Omental fat pad (tissue), 4 donors: ENCODE data around the gene HSPA1A. TPM values are rescaled to one million over a fixed set of nuclear protein-coding genes. Genes with fewer than 3 reads are reported as not detected.

Source experiments
- ATAC-seq: fragments of 150-250 bp; one replicate; pipeline ENCODE4 v1.9.1; 2016; ENCODE audit warnings: mild to moderate bottlenecking, moderate library complexity; ENCODE audit not compliant: low FRiP score
- DNase-seq: peaks from one replicate; pipeline ENCODE4 v3.0.0-alpha.2; 2019; ENCODE audit warnings: low spot score
- total RNA-seq, 4 donors: library from RNA; depleted of rRNA; stranded (reverse); fragments of >200 nt; gene quantifications; one replicate each; pipeline ENCODE4 v1.1.0, GENCODE V29; 2016
- TF ChIP-seq, protein P1 (sequence below), 3 donors: fragments of 450-650 bp; IDR thresholded peaks; one replicate each; pipeline ENCODE4 v1.5.1; 2016 to 2017; ENCODE audit warnings: antibody characterized with exemption in 3 of 3, mild to moderate bottlenecking in 3 of 3, moderate library complexity in 2 of 3

Gene HSPA1A
- total RNA-seq, 4 donors from 2014 or later: 155 to 1,684 (median 309) TPM

DNA sequence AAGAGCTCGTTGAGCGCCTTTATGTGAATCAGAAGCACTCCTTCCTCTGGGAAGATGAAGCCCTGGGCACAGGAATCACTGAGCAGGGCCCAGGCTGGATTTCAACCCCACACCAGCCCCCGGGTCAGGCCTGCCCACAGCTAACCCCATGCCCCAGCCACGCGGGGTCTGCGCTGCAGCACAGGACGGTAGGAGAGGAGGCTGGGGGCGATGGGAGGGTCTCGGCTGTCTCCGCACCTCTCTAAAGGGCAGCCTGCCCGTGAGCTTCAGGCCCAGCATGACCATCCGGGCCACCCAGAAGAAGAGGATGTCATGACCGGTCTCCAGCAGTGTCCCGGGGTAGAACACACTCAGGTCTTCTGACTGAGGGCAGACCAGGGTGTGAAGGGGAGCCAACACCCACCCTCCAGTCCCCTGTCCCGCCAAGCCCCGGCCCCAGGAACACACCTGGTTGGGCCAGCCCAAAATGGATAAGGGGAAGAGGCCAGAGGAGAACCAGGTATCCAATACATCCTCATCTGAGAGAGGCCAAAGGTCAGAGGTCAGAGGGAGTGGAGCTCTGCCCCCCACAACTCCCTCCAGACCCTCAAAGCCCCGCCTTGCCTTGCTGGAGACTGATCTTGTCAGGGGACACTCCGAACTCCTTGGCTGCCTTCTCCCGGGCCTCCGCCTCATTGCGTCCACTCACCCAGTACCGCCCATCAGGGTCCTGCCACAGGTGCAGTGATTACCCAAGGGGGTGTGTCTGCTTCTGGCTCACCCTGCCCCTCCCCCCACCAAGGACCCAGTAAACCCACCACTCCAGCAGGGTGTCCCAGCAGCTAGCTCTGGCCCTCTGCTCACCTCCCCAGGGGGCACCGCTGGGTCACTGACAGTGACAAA is 33.9 kb upstream of the HSPA1A start:
- TF ChIP-seq, protein P1, sequence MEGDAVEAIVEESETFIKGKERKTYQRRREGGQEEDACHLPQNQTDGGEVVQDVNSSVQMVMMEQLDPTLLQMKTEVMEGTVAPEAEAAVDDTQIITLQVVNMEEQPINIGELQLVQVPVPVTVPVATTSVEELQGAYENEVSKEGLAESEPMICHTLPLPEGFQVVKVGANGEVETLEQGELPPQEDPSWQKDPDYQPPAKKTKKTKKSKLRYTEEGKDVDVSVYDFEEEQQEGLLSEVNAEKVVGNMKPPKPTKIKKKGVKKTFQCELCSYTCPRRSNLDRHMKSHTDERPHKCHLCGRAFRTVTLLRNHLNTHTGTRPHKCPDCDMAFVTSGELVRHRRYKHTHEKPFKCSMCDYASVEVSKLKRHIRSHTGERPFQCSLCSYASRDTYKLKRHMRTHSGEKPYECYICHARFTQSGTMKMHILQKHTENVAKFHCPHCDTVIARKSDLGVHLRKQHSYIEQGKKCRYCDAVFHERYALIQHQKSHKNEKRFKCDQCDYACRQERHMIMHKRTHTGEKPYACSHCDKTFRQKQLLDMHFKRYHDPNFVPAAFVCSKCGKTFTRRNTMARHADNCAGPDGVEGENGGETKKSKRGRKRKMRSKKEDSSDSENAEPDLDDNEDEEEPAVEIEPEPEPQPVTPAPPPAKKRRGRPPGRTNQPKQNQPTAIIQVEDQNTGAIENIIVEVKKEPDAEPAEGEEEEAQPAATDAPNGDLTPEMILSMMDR (IDR thresholded peaks at IDR 0.05): no peak
- DNase-seq (no peak), ATAC-seq (no peak)

DNA sequence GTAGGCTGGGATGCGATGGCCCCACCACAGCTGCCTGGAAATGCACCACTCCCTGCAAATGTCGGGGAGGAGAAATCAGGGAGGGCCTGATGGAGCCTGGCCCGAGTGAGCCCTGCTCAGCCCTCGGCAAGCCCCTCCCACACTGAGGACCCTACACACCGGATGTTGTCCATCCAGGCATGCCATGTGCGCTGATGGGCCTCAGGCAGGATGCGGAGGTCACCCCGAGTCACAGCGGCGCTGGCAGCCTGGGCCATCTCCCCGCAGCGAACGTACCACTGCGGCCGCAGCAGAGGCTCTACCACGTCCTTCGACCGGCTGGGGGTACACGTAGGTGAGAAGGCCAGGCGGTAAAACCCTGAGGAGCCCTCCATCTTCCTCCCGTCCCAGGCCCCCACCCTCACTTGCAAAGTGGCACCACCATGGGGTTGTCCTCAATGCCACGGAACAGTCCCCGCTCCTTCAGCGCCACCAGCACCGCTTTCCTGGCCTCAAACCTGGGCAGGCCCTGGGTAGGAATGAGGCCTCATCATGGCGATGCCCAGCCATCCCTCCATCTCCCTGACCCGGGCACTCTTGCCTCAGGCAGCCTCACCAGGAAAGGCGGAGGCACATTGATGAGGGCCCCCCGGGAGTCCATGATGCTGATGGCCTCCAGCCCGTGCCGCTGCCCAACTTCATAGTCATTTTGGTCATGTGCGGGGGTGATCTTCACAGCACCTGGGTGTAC is 33.1 kb upstream of the HSPA1A start:
- ATAC-seq (no peak), DNase-seq (no peak)
- TF ChIP-seq, protein P1 (IDR thresholded peaks at IDR 0.05): no peak

DNA sequence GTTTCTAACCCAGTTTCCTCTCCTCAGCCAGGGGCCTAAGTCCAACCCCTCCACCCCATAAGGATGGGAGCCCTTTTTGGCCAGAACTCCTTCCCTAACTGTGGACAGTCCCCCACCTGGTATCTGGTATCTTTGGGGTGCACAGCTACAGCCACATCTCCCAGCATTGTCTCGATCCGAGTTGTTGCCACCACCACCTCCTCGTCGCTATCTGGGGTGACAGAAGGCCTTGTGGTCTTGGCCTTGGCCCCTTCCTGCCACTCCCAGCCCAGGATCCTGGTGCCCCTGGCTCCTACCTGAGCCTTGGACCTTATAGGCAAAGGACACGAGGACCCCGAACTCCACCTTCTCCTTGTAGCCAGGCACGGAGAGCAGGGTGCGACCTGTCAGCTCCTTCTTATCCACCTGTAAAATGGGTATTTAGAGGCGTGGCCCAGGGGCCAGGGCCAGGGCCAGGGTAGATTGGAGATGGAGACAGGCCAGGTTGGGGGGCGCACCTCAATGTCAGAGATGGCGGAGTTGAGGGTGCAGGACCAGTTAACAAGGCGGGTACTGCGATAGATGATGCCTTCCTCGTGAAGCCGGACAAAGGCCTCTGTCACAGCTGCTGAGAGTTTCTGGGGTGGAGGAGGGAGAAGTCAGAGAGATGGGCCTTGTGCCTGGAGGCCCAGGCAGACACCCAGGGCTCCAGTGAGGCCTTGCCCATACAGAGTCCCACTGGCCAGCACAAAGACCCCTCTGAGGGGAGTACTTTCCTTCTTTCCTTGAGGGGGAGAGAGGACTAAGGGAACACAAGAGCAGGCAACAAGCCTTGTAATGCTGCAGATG is 31.0 kb upstream of the HSPA1A start:
- DNase-seq (no peak), ATAC-seq (no peak)
- TF ChIP-seq, protein P1 (IDR thresholded peaks at IDR 0.05): no peak

DNA sequence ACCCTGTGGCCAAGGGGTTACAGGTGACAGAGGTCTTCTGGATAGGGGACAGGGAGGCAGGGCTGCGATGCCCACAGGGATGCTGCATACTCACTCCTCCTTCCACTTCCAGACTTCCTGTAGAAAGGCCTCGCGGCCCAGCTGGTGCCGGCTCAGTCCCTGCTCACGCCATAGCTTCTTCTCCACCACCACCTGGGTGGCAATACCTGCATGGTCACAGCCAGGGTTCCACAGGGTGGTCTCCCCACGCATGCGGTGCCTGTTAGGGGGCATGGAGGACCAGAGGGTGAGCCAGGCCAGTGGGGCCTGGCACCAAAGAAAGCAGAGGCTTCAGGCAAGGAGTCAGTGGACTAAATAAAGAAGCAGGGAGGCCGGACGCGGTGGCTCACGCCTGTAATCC is 29.9 kb upstream of the HSPA1A start:
- TF ChIP-seq, protein P1 (IDR thresholded peaks at IDR 0.05): no peak
- DNase-seq (no peak), ATAC-seq (no peak)

DNA sequence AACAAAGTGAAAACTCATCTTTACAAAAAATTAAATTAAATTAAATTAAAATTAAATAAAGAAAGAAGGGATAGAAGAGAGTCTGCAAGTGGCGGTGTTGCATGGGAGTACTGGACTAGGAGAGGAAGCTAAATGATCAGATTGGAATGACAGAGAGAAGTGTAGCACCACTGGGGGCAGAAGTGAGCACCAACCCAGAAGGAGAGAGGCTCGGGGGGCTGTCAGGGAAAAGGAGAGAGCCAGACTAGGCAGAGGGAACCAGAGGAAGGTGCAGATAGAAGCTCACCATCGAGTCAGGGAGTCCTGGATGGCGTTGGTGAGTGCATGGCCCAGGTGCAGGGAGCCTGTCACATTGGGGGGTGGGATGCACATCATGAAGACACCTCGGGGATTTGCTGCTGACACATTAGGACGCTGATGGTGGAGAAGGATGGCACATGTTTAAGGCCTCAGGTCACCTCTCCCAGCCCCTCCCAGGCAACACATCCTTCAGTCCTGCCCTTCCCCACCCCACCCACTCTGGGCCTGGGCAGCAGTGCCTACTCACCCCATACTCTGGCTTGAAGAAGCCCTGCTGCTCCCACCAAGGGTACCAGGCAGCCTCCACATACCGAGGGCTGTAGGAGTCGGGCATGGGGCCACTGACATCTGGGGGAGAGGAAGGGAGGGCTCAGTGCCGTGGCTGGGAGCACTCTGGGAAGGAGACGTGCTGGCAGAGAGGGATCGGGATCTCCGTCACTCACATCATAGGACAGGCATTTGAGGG is 23.8 kb upstream of the HSPA1A start:
- DNase-seq (peak; percentile 51), ATAC-seq (no peak)
- TF ChIP-seq, protein P1 (IDR thresholded peaks at IDR 0.05): no peak

DNA sequence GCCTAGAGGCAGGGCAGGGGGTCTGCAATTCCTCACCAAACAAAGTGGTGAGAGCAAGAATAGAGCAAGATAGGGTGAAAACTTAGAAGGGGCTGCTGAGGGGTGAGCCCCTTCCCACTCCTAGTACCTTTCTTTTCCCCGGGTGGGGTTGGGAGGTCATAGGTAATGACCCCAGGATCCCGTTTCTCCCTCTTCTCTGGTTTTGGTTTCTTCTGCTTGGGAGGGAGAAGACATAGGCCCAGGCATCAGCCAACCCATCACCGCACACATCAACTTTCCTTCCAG is 23.3 kb upstream of the HSPA1A start:
- ATAC-seq (no peak), DNase-seq (no peak)
- TF ChIP-seq, protein P1 (IDR thresholded peaks at IDR 0.05): no peak
